OCI-LY1 (cell line): ENCODE data around the gene JADE3.

Experiments
- H2AFZ ChIP-seq: fragments of 200-600 bp; sonication (generic), shearing (Covaris generic); 2 replicates; pipeline ENCODE4 v1.6.0; 2014; ENCODE audit warnings: antibody characterized with exemption, mild to moderate bottlenecking, low read length
- H3F3A ChIP-seq: fragments of 200-600 bp; sonication (generic), shearing (Covaris generic); 2 replicates; pipeline ENCODE4 v1.6.0; 2014; ENCODE audit warnings: mild to moderate bottlenecking, antibody characterized with exemption, low read length, moderate library complexity; ENCODE audit not compliant: insufficient read depth
- H3K27ac ChIP-seq: fragments of 200-600 bp; sonication (generic); 2 replicates; pipeline ENCODE4 v1.5.1; 2014; ENCODE audit warnings: low read length, mixed run types, mild to moderate bottlenecking, low read depth; ENCODE audit not compliant: poor library complexity, severe bottlenecking
- H3K27me3 ChIP-seq: fragments of 200-600 bp; sonication (generic); 2 replicates; pipeline ENCODE4 v1.6.0; 2014; ENCODE audit warnings: antibody characterized with exemption, mild to moderate bottlenecking, low read length, moderate library complexity; ENCODE audit not compliant: insufficient read depth
- H3K36me3 ChIP-seq: fragments of 200-600 bp; sonication (generic); 2 replicates; pipeline ENCODE4 v1.6.1; 2014; ENCODE audit warnings: mild to moderate bottlenecking, antibody characterized with exemption, low read length, moderate library complexity, mixed read lengths; ENCODE audit not compliant: insufficient read depth
- H3K4me1 ChIP-seq: fragments of 200-600 bp; sonication (generic); 2 replicates; pipeline ENCODE4 v1.5.1; 2014; ENCODE audit warnings: mild to moderate bottlenecking, low read length, moderate library complexity; ENCODE audit not compliant: insufficient read depth, severe bottlenecking
- H3K4me2 ChIP-seq: fragments of 200-600 bp; sonication (generic), shearing (Covaris generic); 2 replicates; pipeline ENCODE4 v1.6.1; 2014; ENCODE audit warnings: low read length
- H3K4me3 ChIP-seq: fragments of 200-600 bp; sonication (generic); 2 replicates; pipeline ENCODE4 v1.5.1; 2014; ENCODE audit warnings: low read length, low read depth, mild to moderate bottlenecking, mixed read lengths; ENCODE audit not compliant: poor library complexity, severe bottlenecking
- H3K79me2 ChIP-seq: fragments of 200-600 bp; shearing (Covaris generic); 2 replicates; pipeline ENCODE4 v1.6.1; 2016; ENCODE audit warnings: mixed run types, low read length, mixed read lengths; ENCODE audit not compliant: insufficient read depth
- H3K9ac ChIP-seq: fragments of 200-600 bp; sonication (generic), shearing (Covaris generic); 2 replicates; pipeline ENCODE4 v1.6.1; 2014; ENCODE audit warnings: mild to moderate bottlenecking, low read length, mixed read lengths
- H3K9me2 ChIP-seq: fragments of 200-600 bp; sonication (generic), shearing (Covaris generic); 2 replicates; pipeline ENCODE4 v1.6.1; 2014; ENCODE audit warnings: low read depth, mild to moderate bottlenecking, low read length, mixed read lengths
- H3K9me3 ChIP-seq: fragments of 200-600 bp; shearing (Covaris generic); 2 replicates; pipeline ENCODE4 v1.6.1; 2014; ENCODE audit warnings: low read length, mixed read lengths
- H4K20me1 ChIP-seq: fragments of 200-600 bp; sonication (generic), shearing (Covaris generic); 2 replicates; pipeline ENCODE4 v1.6.0; 2016; ENCODE audit warnings: mild to moderate bottlenecking, low read length; ENCODE audit not compliant: insufficient read depth
- EZH2 ChIP-seq: fragments of 200-600 bp; sonication (generic), shearing (Covaris generic); IDR thresholded peaks from 2 replicates; pipeline ENCODE4 v1.8.0; 2017; ENCODE audit warnings: borderline replicate concordance, mixed run types, mild to moderate bottlenecking, antibody characterized with exemption, low read length, moderate library complexity, mixed read lengths
- TF ChIP-seq, protein P1 (sequence below): fragments of 200-600 bp; sonication (generic), shearing (Covaris generic); IDR thresholded peaks from 2 replicates; pipeline ENCODE4 v1.5.1; 2017; ENCODE audit warnings: mild to moderate bottlenecking, antibody characterized with exemption, low read length, moderate library complexity, mixed read lengths

Gene JADE3

DNA sequence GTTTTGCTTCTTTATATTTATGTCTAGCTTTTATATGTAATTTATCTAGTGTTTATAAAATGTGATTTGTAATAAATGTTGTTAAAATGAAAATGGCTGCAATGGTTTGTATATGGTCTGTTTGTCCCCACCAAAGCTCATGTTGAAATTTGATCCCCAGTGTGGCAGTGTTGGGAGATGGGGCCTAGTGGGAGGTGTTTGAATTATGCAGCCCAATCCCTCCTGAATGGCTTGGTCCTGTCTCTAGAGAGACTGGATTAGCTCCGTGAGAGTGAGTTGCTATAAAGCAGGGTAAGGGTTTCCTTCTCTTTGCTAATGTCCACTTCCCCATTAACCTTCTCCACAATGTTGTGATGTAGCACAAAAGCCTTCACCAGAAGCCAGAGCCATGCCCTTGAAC is 30.0 kb upstream of the JADE3 start:
- Histone ChIP-seq H3K9me3 (no peaks in the 10 kb centered on the region), H3K27ac (no peak overlapping the region), H3K27me3 (no peaks in the 10 kb centered on the region), H3K4me2 (no peak overlapping the region), H3K4me1 (no peaks in the 10 kb centered on the region), H3K36me3 (peaks cover 7% of the 10 kb centered on the region; the same call in 1 of the 2 replicates), H3K9ac (no peak overlapping the region), H3K9me2 (no peaks in the 10 kb centered on the region), H4K20me1 (no peaks in the 10 kb centered on the region), H3F3A (no peaks in the 10 kb centered on the region), H3K4me3 (no peak overlapping the region), H3K79me2 (no peaks in the 10 kb centered on the region), H2AFZ (no peak overlapping the region)
- TF ChIP-seq EZH2, result no peak
- TF ChIP-seq, protein P1, sequence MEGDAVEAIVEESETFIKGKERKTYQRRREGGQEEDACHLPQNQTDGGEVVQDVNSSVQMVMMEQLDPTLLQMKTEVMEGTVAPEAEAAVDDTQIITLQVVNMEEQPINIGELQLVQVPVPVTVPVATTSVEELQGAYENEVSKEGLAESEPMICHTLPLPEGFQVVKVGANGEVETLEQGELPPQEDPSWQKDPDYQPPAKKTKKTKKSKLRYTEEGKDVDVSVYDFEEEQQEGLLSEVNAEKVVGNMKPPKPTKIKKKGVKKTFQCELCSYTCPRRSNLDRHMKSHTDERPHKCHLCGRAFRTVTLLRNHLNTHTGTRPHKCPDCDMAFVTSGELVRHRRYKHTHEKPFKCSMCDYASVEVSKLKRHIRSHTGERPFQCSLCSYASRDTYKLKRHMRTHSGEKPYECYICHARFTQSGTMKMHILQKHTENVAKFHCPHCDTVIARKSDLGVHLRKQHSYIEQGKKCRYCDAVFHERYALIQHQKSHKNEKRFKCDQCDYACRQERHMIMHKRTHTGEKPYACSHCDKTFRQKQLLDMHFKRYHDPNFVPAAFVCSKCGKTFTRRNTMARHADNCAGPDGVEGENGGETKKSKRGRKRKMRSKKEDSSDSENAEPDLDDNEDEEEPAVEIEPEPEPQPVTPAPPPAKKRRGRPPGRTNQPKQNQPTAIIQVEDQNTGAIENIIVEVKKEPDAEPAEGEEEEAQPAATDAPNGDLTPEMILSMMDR, result no peak

DNA sequence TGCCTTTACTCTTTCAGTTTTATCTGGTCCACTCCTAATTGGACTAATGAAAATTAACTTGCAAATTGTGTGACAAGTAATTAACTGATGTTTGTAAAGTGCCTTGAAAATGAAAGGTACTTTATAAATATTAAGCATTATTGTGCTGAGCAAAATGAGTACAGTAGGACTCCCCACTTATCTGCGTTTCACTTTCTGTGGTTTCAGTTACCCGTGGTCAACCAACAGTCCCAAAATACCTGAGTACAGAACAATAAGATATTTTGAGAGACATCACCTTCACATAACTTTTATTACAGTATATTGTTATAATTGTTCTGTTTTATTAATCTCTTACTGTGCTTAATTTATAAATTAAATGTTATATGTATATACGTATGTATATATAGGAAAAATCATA is 27.4 kb upstream of the JADE3 start:
- peaks cover 7% of the 10 kb centered on the region; the same call in 1 of the 2 replicates for H3K36me3 ChIP-seq
- H3K27ac ChIP-seq, result no peak overlapping the region
- H3K27me3 ChIP-seq, result no peaks in the 10 kb centered on the region
- H3K4me3 ChIP-seq, result no peak overlapping the region
- TF ChIP-seq, protein P1, result no peak
- no peak for TF ChIP-seq EZH2
- no peak overlapping the region for H3K4me2 ChIP-seq
- no peaks in the 10 kb centered on the region for H3K9me3 ChIP-seq
- H3F3A ChIP-seq, result no peaks in the 10 kb centered on the region
- H4K20me1 ChIP-seq, result no peaks in the 10 kb centered on the region
- H2AFZ ChIP-seq, result no peak overlapping the region
- H3K9me2 ChIP-seq, result no peaks in the 10 kb centered on the region
- no peak overlapping the region for H3K9ac ChIP-seq
- no peaks in the 10 kb centered on the region for H3K79me2 ChIP-seq
- H3K4me1 ChIP-seq, result no peaks in the 10 kb centered on the region

DNA sequence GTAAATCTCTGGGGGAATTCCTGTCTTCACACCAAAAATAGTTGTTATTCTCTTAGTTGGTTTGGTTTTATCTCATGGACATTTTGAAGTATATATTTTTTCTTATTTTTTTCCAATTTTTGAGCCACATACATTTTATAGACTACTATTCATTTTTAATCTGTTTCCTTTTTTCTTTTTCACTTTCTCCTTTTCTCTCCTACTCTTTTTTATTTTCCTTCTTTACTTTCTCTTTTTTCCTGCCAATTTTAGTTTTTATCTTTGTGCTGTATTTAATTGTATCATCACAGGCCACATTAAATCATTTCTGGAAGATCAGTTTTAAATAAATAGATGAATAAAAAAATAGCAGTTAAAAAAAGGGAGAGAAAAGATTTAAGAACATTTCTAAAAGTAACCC is 14.0 kb upstream of the JADE3 start:
- no peak overlapping the region for H3K27ac ChIP-seq
- TF ChIP-seq, protein P1, result no peak
- TF ChIP-seq EZH2, result no peak
- H3K4me2 ChIP-seq, result no peak overlapping the region
- no peak overlapping the region for H2AFZ ChIP-seq
- no peaks in the 10 kb centered on the region for H3K9me3 ChIP-seq
- no peaks in the 10 kb centered on the region for H3K9me2 ChIP-seq
- no peaks in the 10 kb centered on the region for H3K27me3 ChIP-seq
- no peak overlapping the region for H3K9ac ChIP-seq
- no peaks in the 10 kb centered on the region for H3F3A ChIP-seq
- no peak overlapping the region for H3K4me3 ChIP-seq
- H3K36me3 ChIP-seq, result no peaks in the 10 kb centered on the region
- H3K4me1 ChIP-seq, result no peaks in the 10 kb centered on the region
- no peaks in the 10 kb centered on the region for H4K20me1 ChIP-seq
- no peaks in the 10 kb centered on the region for H3K79me2 ChIP-seq
